Mucosa of rectum (tissue), 2 donors: Measurements from ENCODE around the gene MPIG6B.

Source experiments
- H3K27ac ChIP-seq, 2 donors: one replicate each; pipeline ENCODE4 v1.7.0; 2013; ENCODE audit warnings: inconsistent platforms in 2 of 2, low read depth in 2 of 2, low read length in 2 of 2
- H3K27me3 ChIP-seq, 2 donors: one replicate each; pipeline ENCODE4 v1.7.0; 2013; ENCODE audit warnings: low read length in 2 of 2; ENCODE audit not compliant: control insufficient read depth in 2 of 2, insufficient read depth in 2 of 2
- H3K36me3 ChIP-seq, 2 donors: one replicate each; pipeline ENCODE4 v1.7.0; 2013; ENCODE audit warnings: low read length in 2 of 2; ENCODE audit not compliant: control insufficient read depth in 2 of 2, insufficient read depth in 2 of 2
- H3K4me1 ChIP-seq, 2 donors: one replicate each; pipeline ENCODE4 v1.7.0; 2013; ENCODE audit warnings: low read length in 2 of 2, mild to moderate bottlenecking in 1 of 2; ENCODE audit not compliant: control insufficient read depth in 2 of 2, insufficient read depth in 2 of 2
- H3K4me3 ChIP-seq, 2 donors: one replicate each; pipeline ENCODE4 v1.7.0; 2013; ENCODE audit warnings: low read length in 2 of 2
- H3K9ac ChIP-seq, 2 donors: one replicate each; pipeline ENCODE4 v1.7.0; 2013; ENCODE audit warnings: low read length in 2 of 2, low read depth in 1 of 2, mild to moderate bottlenecking in 1 of 2
- H3K9me3 ChIP-seq, 2 donors: one replicate each; pipeline ENCODE4 v1.7.0; 2013; ENCODE audit warnings: low read length in 2 of 2; ENCODE audit not compliant: control insufficient read depth in 2 of 2
- donor health status: healthy.
- donor health status: Normal muscosa, but diverticular disease.

Gene MPIG6B

GRCh38 chr6:31710523-31711219 is 12.5 kb upstream of the MPIG6B start:
- Histone ChIP-seq H3K27ac (peak overlapping the region; percentile 17 to 58), H3K4me3 (no peak overlapping the region), H3K9me3 (no peaks in the 10 kb centered on the region), H3K36me3 (no peaks in the 10 kb centered on the region), H3K27me3 (no peaks in the 10 kb centered on the region), H3K9ac (peak overlapping the region in 1 of 2 donors; percentile 43), H3K4me1 (peaks cover 21 to 37% of the 10 kb centered on the region in 2 donors)

DNA sequence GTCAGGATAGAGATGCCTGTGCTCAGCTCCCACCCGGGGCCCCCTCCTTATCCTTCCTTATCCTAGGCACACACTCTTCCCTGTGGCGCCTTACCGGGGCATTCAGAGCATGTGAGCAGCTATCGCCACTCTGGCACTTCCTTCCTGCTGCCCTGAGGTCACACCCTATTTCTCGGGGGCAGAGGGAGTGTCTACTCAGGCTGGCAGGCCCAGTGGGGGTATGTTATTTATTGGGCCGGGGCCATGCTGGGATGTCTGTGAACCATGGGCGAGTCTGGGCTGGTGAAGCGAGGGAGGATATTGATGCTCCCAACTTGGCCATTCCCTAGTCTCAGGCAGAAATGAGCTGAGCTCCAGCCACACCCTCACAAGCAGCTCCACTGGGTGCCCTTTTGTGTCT is 11.9 kb upstream of the MPIG6B start:
- H3K4me1 ChIP-seq = peaks cover 21 to 37% of the 10 kb centered on the region in 2 donors
- H3K4me3 ChIP-seq = no peak overlapping the region
- H3K9ac ChIP-seq = peak overlapping the region in 1 of 2 donors; percentile 43
- H3K36me3 ChIP-seq = no peaks in the 10 kb centered on the region
- H3K27ac ChIP-seq = peak overlapping the region; percentile 52 to 58
- H3K27me3 ChIP-seq = no peaks in the 10 kb centered on the region
- H3K9me3 ChIP-seq = no peaks in the 10 kb centered on the region

GRCh38 chr6:31712296-31712695 is 10.9 kb upstream of the MPIG6B start:
- Histone ChIP-seq H3K4me1 (peaks cover 21 to 39% of the 10 kb centered on the region in 2 donors), H3K27me3 (no peaks in the 10 kb centered on the region), H3K27ac (no peak overlapping the region), H3K4me3 (no peak overlapping the region), H3K9ac (peak overlapping the region in 1 of 2 donors; percentile 8), H3K9me3 (no peaks in the 10 kb centered on the region), H3K36me3 (no peaks in the 10 kb centered on the region)

DNA sequence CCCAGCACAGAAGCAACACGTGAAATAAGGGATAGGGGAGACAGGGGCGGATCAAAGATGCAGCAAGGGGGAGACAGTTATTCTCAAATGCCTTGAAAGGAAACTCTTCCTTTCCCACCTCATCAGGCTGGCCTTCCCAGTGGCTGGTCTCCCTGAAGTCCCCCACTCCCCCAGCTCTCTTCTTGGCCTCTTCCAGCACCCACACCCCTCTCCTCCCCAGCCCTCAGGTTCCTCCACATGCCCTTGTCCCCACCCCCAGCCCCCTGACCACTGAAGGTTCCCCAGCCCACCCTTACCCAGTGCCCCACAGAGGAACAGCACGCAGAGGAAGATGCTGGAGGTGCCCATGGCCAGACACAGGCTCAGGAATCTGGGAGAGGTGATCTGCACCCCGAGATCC is 9.7 kb upstream of the MPIG6B start:
- Histone ChIP-seq H3K4me1 (peaks cover 24 to 51% of the 10 kb centered on the region in 2 donors), H3K4me3 (no peak overlapping the region), H3K9ac (peak overlapping the region in 1 of 2 donors; percentile 36), H3K27me3 (no peaks in the 10 kb centered on the region), H3K9me3 (no peaks in the 10 kb centered on the region), H3K27ac (peak overlapping the region; percentile 61 to 65), H3K36me3 (no peaks in the 10 kb centered on the region)

DNA sequence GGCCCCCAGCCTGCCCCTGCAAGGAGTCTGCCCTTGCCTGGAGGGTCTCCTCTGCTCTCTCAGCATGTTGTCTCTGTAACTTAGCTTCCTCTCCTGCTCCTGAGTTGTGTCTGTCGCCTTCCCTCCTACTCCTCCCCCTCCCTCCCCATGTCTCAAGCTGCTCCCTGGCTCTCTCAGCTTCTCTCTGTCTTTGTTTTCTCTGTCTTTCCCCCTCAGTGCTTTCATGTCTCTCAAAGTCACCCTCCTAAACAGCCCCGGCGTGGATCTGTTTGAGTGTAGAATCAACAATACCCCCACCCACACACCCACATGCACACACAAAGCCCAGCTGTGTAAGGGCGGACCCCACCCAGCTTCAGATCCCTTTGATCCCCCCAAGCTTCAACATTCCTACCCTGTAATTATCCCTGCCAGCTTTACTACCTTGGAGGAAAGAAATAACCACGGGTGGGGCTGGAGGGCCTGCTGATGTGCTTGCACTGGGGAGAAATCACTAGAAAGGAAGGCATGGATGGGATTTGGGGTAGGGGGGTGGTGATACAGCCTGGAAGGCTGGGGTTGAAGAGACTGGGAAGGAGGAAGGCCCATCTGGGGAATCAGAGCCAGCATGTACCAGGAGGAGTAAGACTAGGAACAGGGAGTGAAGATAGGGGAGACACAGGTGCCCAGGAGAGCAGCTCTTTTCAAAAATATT is 9.0 kb upstream of the MPIG6B start:
- Histone ChIP-seq H3K9me3 (no peaks in the 10 kb centered on the region), H3K27ac (peak overlapping the region; percentile 61 to 65), H3K27me3 (no peaks in the 10 kb centered on the region), H3K4me3 (no peak overlapping the region), H3K36me3 (no peaks in the 10 kb centered on the region), H3K4me1 (peaks cover 29 to 57% of the 10 kb centered on the region in 2 donors), H3K9ac (peak overlapping the region in 1 of 2 donors; percentile 36)

DNA sequence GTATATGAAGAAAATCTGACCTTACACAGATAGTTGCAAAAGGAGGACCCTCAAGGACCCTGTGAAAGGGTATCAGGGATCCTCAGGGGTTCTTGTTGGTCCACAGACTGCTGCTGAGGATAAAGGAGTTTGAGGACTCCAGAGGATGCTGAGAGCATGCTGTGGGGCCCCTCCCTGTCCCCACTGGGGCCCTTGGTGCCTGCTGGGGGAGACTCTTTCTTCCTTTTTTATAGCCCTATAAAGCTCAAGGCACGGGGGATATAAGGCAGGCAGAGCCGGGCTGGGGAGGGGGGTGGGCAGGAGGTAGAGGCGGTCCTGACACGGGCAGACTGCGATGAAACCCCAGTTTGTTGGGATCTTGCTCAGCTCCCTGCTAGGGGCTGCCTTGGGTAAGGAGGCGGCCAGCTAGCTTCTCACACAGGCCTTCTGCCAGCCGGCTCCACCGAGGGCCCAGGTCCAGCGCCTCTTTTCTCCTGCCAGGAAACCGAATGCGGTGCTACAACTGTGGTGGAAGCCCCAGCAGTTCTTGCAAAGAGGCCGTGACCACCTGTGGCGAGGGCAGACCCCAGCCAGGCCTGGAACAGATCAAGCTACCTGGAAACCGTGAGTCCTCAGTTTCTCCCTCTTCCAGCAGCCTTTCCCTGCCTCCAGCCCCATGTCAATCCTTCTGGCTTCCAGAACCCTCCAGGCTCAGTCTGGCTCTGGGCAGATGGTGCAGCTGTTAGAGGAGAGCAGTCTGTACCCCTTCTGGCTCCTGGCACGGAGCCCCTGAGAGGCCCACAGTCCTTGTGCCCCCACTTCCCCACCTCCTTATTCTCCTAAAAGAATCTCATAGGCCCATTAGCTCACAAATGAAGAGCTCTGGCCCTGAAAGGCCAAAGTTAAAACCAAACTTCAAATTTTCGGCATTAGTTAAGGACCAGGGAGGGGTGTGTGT is 7.9 kb upstream of the MPIG6B start, which contains the start of gene LY6G6D:
Gene LY6G6D (plus strand): TSS at position 327 of the 937 bp plus-strand sequence. CDS start 8 bp downstream, at position 335.
- Histone ChIP-seq H3K4me3 (no peak within 1 kb of the TSS), H3K27me3 (no peaks in the 10 kb centered on the region), H3K9ac (peak within 1 kb of the TSS in 1 of 2 donors; percentile 36), H3K4me1 (peaks cover 29 to 64% of the 10 kb centered on the region in 2 donors), H3K9me3 (no peaks in the 10 kb centered on the region), H3K36me3 (no peaks in the 10 kb centered on the region), H3K27ac (peak within 1 kb of the TSS; percentile 61 to 65)

DNA sequence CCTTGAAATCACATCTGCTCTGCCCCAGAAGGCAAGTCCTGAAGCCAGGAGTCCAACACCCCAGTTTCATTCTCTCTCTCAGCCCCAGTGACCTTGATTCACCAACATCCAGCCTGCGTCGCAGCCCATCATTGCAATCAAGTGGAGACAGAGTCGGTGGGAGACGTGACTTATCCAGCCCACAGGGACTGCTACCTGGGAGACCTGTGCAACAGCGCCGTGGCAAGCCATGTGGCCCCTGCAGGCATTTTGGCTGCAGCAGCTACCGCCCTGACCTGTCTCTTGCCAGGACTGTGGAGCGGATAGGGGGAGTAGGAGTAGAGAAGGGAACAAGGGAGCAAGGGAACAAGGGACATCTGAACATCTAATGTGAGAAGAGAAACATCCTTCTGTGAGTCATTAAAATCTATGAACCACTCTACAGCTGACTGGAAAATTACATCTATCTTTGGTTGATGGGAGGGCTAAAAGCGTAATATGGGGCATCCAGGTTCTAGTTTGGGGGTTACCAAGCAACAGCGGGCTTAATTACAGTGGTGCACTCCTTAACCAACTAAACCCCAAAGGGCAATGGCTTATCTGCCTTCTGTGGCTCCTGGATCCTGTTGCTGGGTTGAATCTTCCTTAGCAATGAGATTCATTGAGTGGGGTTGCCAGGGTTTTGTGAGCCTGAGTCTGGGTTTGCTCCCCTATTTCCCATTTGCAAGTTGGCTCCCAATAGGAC is 5.5 kb upstream of the MPIG6B start:
- H3K27me3 ChIP-seq = no peaks in the 10 kb centered on the region
- no peaks in the 10 kb centered on the region for H3K9me3 ChIP-seq
- H3K27ac ChIP-seq = peak overlapping the region; percentile 49 to 59
- no peaks in the 10 kb centered on the region for H3K36me3 ChIP-seq
- no peak overlapping the region for H3K4me3 ChIP-seq
- H3K9ac ChIP-seq = no peak overlapping the region
- peaks cover 21 to 52% of the 10 kb centered on the region in 2 donors for H3K4me1 ChIP-seq

- Histone ChIP-seq H3K27me3 (no peaks in the 10 kb centered on the region), H3K4me3 (no peak overlapping the region), H3K27ac (peak overlapping the region; percentile 74 to 80), H3K9me3 (no peaks in the 10 kb centered on the region), H3K36me3 (no peaks in the 10 kb centered on the region), H3K4me1 (peaks cover 21 to 50% of the 10 kb centered on the region in 2 donors), H3K9ac (no peak overlapping the region)
Measured at GRCh38 chr6:31718265-31718664, 4.9 kb upstream of the MPIG6B start.

GRCh38 chr6:31719001-31719400 is 4.2 kb upstream of the MPIG6B start:
- Histone ChIP-seq H3K9me3 (no peaks in the 10 kb centered on the region), H3K9ac (peak overlapping the region in 1 of 2 donors; percentile 41), H3K4me3 (no peak overlapping the region), H3K36me3 (no peaks in the 10 kb centered on the region), H3K27me3 (no peaks in the 10 kb centered on the region), H3K27ac (peak overlapping the region; percentile 74 to 80), H3K4me1 (peaks cover 16 to 43% of the 10 kb centered on the region in 2 donors)
